GM23338 (cell line): Measurements from ENCODE around the gene PKD1L1. TPM values are rescaled to one million over a fixed set of nuclear protein-coding genes. Genes with fewer than 3 reads are reported as not detected.

Experiments
- CREB1 ChIP-seq: fragments of 250-450 bp; sonication (Bioruptor Pico); IDR thresholded peaks from 2 replicates; pipeline ENCODE4 v1.5.0; 2020; ENCODE audit warnings: low read depth, mild to moderate bottlenecking, moderate library complexity
- CTCF ChIP-seq, 2 experiments: fragments of 200-600 bp in 1 of 2; sonication (generic) in 1 of 2; conservative IDR thresholded peaks; 2 replicates each; pipeline versions ENCODE4 v1.5.1 to v1.6.1; 2016 to 2017; ENCODE audit warnings: antibody characterized with exemption in 2 of 2, low read depth in 2 of 2, mild to moderate bottlenecking in 2 of 2, moderate library complexity in 1 of 2
- EZH2phosphoT487 ChIP-seq: fragments of 200-600 bp; sonication (generic); IDR thresholded peaks from one replicate; pipeline ENCODE4 v1.8.1; 2018; ENCODE audit warnings: antibody characterized with exemption; ENCODE audit not compliant: unreplicated experiment
- JUNB ChIP-seq: IDR thresholded peaks from one replicate; pipeline ENCODE4 v1.6.1; 2016; ENCODE audit warnings: antibody characterized with exemption; ENCODE audit not compliant: unreplicated experiment
- REST ChIP-seq: IDR thresholded peaks from one replicate; pipeline ENCODE4 v1.6.1; 2018; ENCODE audit warnings: antibody characterized with exemption; ENCODE audit not compliant: unreplicated experiment
- ZNF114 ChIP-seq: fragments of 250-450 bp; sonication (Bioruptor Pico); IDR thresholded peaks from 2 replicates; pipeline ENCODE4 v1.5.0; 2020; ENCODE audit warnings: mild to moderate bottlenecking, moderate library complexity
- polyA plus RNA-seq: library from polyadenylated mRNA; unstranded; fragments of >200 nt; fragmentation: Nextera tagmentation; extraction: Ambion mirVana; gene quantifications from 2 replicates; pipeline ENCODE4 v1.2.1, GENCODE V29; 2016
- total RNA-seq: library from RNA; depleted of rRNA; stranded (reverse); fragments of >200 nt; shearing (Covaris generic); gene quantifications from 2 replicates; pipeline ENCODE4 v1.2.3, GENCODE V29; 2014
- TF ChIP-seq, protein P1 (sequence below): fragments of 250-450 bp; sonication (Bioruptor Pico); IDR thresholded peaks from 2 replicates; pipeline ENCODE4 v1.5.0; 2020; ENCODE audit warnings: mild to moderate bottlenecking, moderate library complexity

PKD1L1 gene
- total and polyA plus RNA-seq, 2 experiments from 2014 or later, result 0.03 TPM; not detected in 1

DNA sequence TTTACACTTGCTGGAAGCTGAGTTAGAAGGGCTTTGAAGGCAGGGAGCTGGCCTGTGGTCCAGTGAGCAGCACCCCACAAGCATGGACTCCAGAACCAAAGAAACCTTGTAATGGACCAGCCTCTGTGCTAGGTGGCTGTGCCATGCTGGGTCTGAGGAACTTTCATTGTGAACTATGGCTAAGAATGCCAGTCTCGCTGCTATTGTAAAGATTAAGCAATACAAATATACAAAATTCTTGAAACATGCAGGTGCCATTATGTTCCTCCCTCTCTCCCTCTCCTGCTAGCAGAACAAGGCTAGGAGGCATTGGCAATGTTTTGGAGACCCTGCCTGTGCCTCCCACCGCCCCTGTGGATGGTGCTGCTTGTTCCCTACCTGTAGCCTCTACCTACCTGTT is 105.0 kb downstream of the PKD1L1 start (continued):
- TF ChIP-seq, protein P1, sequence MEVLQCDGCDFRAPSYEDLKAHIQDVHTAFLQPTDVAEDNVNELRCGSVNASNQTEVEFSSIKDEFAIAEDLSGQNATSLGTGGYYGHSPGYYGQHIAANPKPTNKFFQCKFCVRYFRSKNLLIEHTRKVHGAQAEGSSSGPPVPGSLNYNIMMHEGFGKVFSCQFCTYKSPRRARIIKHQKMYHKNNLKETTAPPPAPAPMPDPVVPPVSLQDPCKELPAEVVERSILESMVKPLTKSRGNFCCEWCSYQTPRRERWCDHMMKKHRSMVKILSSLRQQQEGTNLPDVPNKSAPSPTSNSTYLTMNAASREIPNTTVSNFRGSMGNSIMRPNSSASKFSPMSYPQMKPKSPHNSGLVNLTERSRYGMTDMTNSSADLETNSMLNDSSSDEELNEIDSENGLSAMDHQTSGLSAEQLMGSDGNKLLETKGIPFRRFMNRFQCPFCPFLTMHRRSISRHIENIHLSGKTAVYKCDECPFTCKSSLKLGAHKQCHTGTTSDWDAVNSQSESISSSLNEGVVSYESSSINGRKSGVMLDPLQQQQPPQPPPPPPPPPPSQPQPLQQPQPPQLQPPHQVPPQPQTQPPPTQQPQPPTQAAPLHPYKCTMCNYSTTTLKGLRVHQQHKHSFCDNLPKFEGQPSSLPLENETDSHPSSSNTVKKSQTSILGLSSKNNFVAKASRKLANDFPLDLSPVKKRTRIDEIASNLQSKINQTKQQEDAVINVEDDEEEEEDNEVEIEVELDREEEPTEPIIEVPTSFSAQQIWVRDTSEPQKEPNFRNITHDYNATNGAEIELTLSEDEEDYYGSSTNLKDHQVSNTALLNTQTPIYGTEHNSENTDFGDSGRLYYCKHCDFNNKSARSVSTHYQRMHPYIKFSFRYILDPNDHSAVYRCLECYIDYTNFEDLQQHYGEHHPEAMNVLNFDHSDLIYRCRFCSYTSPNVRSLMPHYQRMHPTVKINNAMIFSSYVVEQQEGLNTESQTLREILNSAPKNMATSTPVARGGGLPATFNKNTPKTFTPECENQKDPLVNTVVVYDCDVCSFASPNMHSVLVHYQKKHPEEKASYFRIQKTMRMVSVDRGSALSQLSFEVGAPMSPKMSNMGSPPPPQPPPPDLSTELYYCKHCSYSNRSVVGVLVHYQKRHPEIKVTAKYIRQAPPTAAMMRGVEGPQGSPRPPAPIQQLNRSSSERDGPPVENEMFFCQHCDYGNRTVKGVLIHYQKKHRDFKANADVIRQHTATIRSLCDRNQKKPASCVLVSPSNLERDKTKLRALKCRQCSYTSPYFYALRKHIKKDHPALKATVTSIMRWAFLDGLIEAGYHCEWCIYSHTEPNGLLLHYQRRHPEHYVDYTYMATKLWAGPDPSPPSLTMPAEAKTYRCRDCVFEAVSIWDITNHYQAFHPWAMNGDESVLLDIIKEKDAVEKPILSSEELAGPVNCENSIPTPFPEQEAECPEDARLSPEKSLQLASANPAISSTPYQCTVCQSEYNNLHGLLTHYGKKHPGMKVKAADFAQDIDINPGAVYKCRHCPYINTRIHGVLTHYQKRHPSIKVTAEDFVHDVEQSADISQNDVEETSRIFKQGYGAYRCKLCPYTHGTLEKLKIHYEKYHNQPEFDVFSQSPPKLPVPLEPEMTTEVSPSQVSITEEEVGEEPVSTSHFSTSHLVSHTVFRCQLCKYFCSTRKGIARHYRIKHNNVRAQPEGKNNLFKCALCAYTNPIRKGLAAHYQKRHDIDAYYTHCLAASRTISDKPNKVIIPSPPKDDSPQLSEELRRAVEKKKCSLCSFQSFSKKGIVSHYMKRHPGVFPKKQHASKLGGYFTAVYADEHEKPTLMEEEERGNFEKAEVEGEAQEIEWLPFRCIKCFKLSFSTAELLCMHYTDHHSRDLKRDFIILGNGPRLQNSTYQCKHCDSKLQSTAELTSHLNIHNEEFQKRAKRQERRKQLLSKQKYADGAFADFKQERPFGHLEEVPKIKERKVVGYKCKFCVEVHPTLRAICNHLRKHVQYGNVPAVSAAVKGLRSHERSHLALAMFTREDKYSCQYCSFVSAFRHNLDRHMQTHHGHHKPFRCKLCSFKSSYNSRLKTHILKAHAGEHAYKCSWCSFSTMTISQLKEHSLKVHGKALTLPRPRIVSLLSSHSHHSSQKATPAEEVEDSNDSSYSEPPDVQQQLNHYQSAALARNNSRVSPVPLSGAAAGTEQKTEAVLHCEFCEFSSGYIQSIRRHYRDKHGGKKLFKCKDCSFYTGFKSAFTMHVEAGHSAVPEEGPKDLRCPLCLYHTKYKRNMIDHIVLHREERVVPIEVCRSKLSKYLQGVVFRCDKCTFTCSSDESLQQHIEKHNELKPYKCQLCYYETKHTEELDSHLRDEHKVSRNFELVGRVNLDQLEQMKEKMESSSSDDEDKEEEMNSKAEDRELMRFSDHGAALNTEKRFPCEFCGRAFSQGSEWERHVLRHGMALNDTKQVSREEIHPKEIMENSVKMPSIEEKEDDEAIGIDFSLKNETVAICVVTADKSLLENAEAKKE (CRISPR knock-in tag), result no peak
- TF ChIP-seq ZNF114 (CRISPR knock-in tag) (no peak), JUNB (no peak), CTCF (conservative IDR thresholded peaks at IDR 0.05; ENCODE audit: low read depth in 2 of 2) (no peak), REST (no peak), EZH2phosphoT487 (no peak), CREB1 (CRISPR knock-in tag) (no peak)
